Cardiac muscle cell (in vitro differentiated cells and primary cell): ENCODE data around the gene KCNMA1. TPM values are rescaled to one million over a fixed set of nuclear protein-coding genes. Genes with fewer than 3 reads are reported as not detected.

Experiments
- DNase-seq, 2 donors: peaks; one replicate each; pipeline versions ENCODE4 v3.0.0 to v3.0.0-alpha.2; 2010 to 2017; ENCODE audit warnings: low read depth in 1 of 2, low spot score in 1 of 2
- H3K27ac ChIP-seq: fragments of 200-600 bp; sonication (generic); 2 replicates; pipeline ENCODE4 v1.5.1; 2016
- H3K27me3 ChIP-seq: fragments of 200-600 bp; sonication (generic); 2 replicates; pipeline ENCODE4 v1.6.0; 2016; ENCODE audit warnings: control low read depth
- H3K36me3 ChIP-seq: fragments of 200-600 bp; sonication (generic); 2 replicates; pipeline ENCODE4 v1.5.1; 2016; ENCODE audit warnings: control low read depth
- H3K4me1 ChIP-seq: fragments of 200-600 bp; sonication (generic); 2 replicates; pipeline ENCODE4 v1.8.1; 2017; ENCODE audit warnings: low read depth, mild to moderate bottlenecking, mixed run types
- H3K4me3 ChIP-seq: fragments of 200-600 bp; sonication (generic); 2 replicates; pipeline ENCODE4 v1.5.1; 2016; ENCODE audit warnings: mild to moderate bottlenecking
- H3K9me3 ChIP-seq: fragments of 200-600 bp; sonication (generic); 2 replicates; pipeline ENCODE4 v1.5.1; 2017; ENCODE audit warnings: low read depth, mild to moderate bottlenecking, control low read depth
- CTCF ChIP-seq: IDR thresholded peaks from 2 replicates; pipeline ENCODE4 v1.5.1; 2012; ENCODE audit warnings: low read depth, mild to moderate bottlenecking, low read length
- polyA plus RNA-seq: library from polyadenylated mRNA; unstranded; fragments of >200 nt; fragmentation: Nextera tagmentation; extraction: Ambion mirVana; gene quantifications from 2 replicates; pipeline ENCODE4 v1.2.1, GENCODE V29; 2016
- total RNA-seq: library from RNA; depleted of rRNA; stranded (reverse); fragments of >200 nt; gene quantifications from 2 replicates; pipeline ENCODE4 v1.2.3, GENCODE V29; 2016

Gene KCNMA1
- total and polyA plus RNA-seq, 2 experiments from 2014 or later, result 1.8 to 1.9 TPM

GRCh38 chr10:77179015-77179695 lies 458.5 kb downstream of the KCNMA1 start:
- Histone ChIP-seq H3K27ac (no peak overlapping the region), H3K36me3 (no peaks in the 10 kb centered on the region)
- DNase-seq, result peak in 1 of 2 donors; percentile 93

GRCh38 chr10:77177589-77177988 lies 460.0 kb downstream of the KCNMA1 start:
- Histone ChIP-seq H3K27ac (no peak overlapping the region), H3K27me3 (no peaks in the 10 kb centered on the region), H3K36me3 (no peaks in the 10 kb centered on the region), H3K9me3 (no peaks in the 10 kb centered on the region), H3K4me3 (no peak overlapping the region), H3K4me1 (no peaks in the 10 kb centered on the region)
- DNase-seq, result no peak
- TF ChIP-seq CTCF, result no peak

More at GRCh38 chr10:77179015-77179695, 458.5 kb downstream of the KCNMA1 start:
- TF ChIP-seq CTCF, result no peak
- H3K9me3 ChIP-seq, result no peaks in the 10 kb centered on the region
- H3K27me3 ChIP-seq, result no peaks in the 10 kb centered on the region
- no peak overlapping the region for H3K4me3 ChIP-seq
- no peaks in the 10 kb centered on the region for H3K4me1 ChIP-seq

GRCh38 chr10:77177161-77177560 lies 460.4 kb downstream of the KCNMA1 start:
- Histone ChIP-seq H3K27me3 (peaks cover 1% of the 10 kb centered on the region), H3K4me1 (no peaks in the 10 kb centered on the region), H3K27ac (no peak overlapping the region), H3K9me3 (no peaks in the 10 kb centered on the region), H3K4me3 (no peak overlapping the region), H3K36me3 (no peaks in the 10 kb centered on the region)
- DNase-seq, result no peak
- no peak for TF ChIP-seq CTCF

- TF ChIP-seq CTCF, result no peak
- H3K4me1 ChIP-seq, result no peaks in the 10 kb centered on the region
- no peak overlapping the region for H3K4me3 ChIP-seq
- no peak for DNase-seq
- H3K36me3 ChIP-seq, result no peaks in the 10 kb centered on the region
- peaks cover 8% of the 10 kb centered on the region for H3K27me3 ChIP-seq
- no peaks in the 10 kb centered on the region for H3K9me3 ChIP-seq
- H3K27ac ChIP-seq, result no peak overlapping the region
Observed at GRCh38 chr10:77176232-77176631, 461.4 kb downstream of the KCNMA1 start.

GRCh38 chr10:77175631-77176222 lies 461.9 kb downstream of the KCNMA1 start:
- Histone ChIP-seq H3K36me3 (no peaks in the 10 kb centered on the region), H3K27me3 (peaks cover 10% of the 10 kb centered on the region), H3K9me3 (no peaks in the 10 kb centered on the region), H3K4me3 (no peak overlapping the region), H3K27ac (no peak overlapping the region), H3K4me1 (no peaks in the 10 kb centered on the region)
- TF ChIP-seq CTCF, result no peak
- DNase-seq, result no peak
